ENCODE measurements around the gene GAREM1. TPM values are rescaled to one million over a fixed set of nuclear protein-coding genes. Genes with fewer than 3 reads are reported as not detected.
A peak's percentile ranks its signal among the peaks of the same experiment; 100 is the strongest.
"Not testable (repeated sequence)": the region's sequence is repeated elsewhere in the genome, so short reads cannot be mapped to it uniquely, and the experiment has no call there.

GAREM1 gene
- total RNA-seq = 10 to 100 TPM; 23.6 to 29.9 (median 29.1) TPM

GRCh38 chr18:32470714-32471633 is at the start of gene GAREM1:
TSS of gene GAREM1 (minus strand) at chr18:32470882. CDS start at chr18:32470428, 454 bp downstream.
- H3K4me3 ChIP-seq = peak within 1 kb of the TSS; percentile 49 to 93 (median 70)
- H3K4me1 ChIP-seq = peaks cover 0 to 12% (median 2%) of the 10 kb centered on the region in 4 donors
- peak within 1 kb of the TSS; percentile 58 to 96 (median 77) for H3K27ac ChIP-seq
- H3K9me3 ChIP-seq = no peaks in the 10 kb centered on the region
- no peaks in the 10 kb centered on the region for H3K27me3 ChIP-seq
- H3K36me3 ChIP-seq = no peaks in the 10 kb centered on the region
- TF ChIP-seq CTCF (IDR thresholded peaks at IDR 0.05) (peak; percentile 12 to 93 (median 64)), POLR2A (IDR thresholded peaks at IDR 0.05) (peak; percentile 92 to 94)
- DNase-seq = peak; percentile 51 to 95 (median 95)

GRCh38 chr18:32511147-32511546 is 40.5 kb upstream of the GAREM1 start:
- no peak for DNase-seq

GRCh38 chr18:32509111-32509510 is 38.4 kb upstream of the GAREM1 start:
- no peak for TF ChIP-seq POLR2A (IDR thresholded peaks at IDR 0.05)
- no peak for TF ChIP-seq CTCF (IDR thresholded peaks at IDR 0.05)
- H3K4me1 ChIP-seq = no peaks in the 10 kb centered on the region
- no peaks in the 10 kb centered on the region for H3K36me3 ChIP-seq
- no peaks in the 10 kb centered on the region for H3K27me3 ChIP-seq
- H3K9me3 ChIP-seq = no peaks in the 10 kb centered on the region
- no peak overlapping the region for H3K4me3 ChIP-seq
- no peak overlapping the region for H3K27ac ChIP-seq
- no peak for DNase-seq

More at GRCh38 chr18:32511147-32511546, 40.5 kb upstream of the GAREM1 start:
- Histone ChIP-seq H3K4me3 (no peak overlapping the region), H3K27me3 (no peaks in the 10 kb centered on the region), H3K36me3 (no peaks in the 10 kb centered on the region), H3K4me1 (no peaks in the 10 kb centered on the region), H3K27ac (no peak overlapping the region), H3K9me3 (no peaks in the 10 kb centered on the region)
- TF ChIP-seq CTCF (IDR thresholded peaks at IDR 0.05) = no peak
- TF ChIP-seq POLR2A (IDR thresholded peaks at IDR 0.05) = no peak

GRCh38 chr18:32507093-32507492 is 36.4 kb upstream of the GAREM1 start:
- TF ChIP-seq POLR2A (IDR thresholded peaks at IDR 0.05) (no peak), CTCF (IDR thresholded peaks at IDR 0.05) (no peak)
- H3K4me1 ChIP-seq = no peaks in the 10 kb centered on the region
- H3K27ac ChIP-seq = no peak overlapping the region
- DNase-seq = no peak
- H3K4me3 ChIP-seq = no peak overlapping the region
- H3K27me3 ChIP-seq = no peaks in the 10 kb centered on the region
- H3K36me3 ChIP-seq = no peaks in the 10 kb centered on the region
- no peaks in the 10 kb centered on the region for H3K9me3 ChIP-seq

- TF ChIP-seq CTCF (IDR thresholded peaks at IDR 0.05) (no peak), POLR2A (IDR thresholded peaks at IDR 0.05) (no peak)
- Histone ChIP-seq H3K9me3 (no peaks in the 10 kb centered on the region), H3K4me3 (no peak overlapping the region)
Observed at GRCh38 chr18:32502014-32502413, 31.3 kb upstream of the GAREM1 start.

GRCh38 chr18:32501242-32501641 is 30.6 kb upstream of the GAREM1 start:
- H3K4me1 ChIP-seq, H3K27me3 ChIP-seq, H3K27ac ChIP-seq, H3K4me3 ChIP-seq, DNase-seq, H3K36me3 ChIP-seq, H3K9me3 ChIP-seq: not testable (repeated sequence)

More at GRCh38 chr18:32502014-32502413, 31.3 kb upstream of the GAREM1 start:
- H3K27me3 ChIP-seq = no peaks in the 10 kb centered on the region
- H3K27ac ChIP-seq = no peak overlapping the region
- H3K4me1 ChIP-seq = no peaks in the 10 kb centered on the region
- H3K36me3 ChIP-seq = no peaks in the 10 kb centered on the region
- no peak for DNase-seq

All from Peyer's patch (tissue), 4 donors.